GM19455 (cell line): ENCODE results near the gene FIBCD1.
"Not testable (repeated sequence)": the region's sequence is repeated elsewhere in the genome, so short reads cannot be mapped to it uniquely, and the experiment has no call there.

Source experiments
- ATAC-seq: cut with Tn5 transposase; IDR thresholded peaks from one replicate; pipeline ENCODE4 v1.9.1; 2021; ENCODE audit not compliant: unreplicated experiment

The FIBCD1 gene

GRCh38 chr9:130973686-130974281 is 34.7 kb upstream of the FIBCD1 start:
- ATAC-seq: no peak

DNA sequence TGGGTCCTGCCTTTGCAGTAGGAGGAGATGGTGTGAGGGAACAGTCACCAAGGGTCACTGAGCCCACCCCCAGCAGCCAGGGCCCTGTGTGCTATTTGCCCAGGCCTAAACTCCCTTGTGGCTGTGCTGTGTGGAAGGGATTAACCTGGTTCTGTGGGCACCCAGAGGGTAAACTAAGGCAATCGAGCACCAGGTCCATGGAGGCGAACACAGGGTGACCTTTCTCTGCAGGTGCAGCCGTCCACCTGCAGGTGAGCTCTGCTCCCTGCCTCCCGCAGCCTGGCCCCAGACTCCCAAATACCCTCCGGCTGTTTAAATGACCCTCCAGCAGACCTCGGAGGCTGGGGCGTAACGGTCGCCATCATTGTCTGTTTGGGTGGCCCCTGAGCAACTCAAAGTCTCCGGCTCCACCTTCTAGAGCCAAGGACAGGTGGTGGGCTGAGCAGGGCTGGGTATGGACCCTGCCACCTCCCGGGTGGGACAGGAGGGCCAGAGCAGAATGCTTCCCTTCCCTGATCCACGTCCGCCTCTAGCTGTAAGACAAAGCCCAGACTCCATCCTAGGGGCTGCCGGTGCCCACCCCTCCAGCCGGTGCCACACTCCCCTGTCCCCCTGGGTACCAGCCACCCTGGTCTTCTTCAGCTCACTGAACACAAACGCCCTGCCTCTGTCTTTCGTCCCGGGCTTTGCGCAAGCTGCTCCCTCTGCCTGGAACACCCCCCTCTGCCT is 34.1 kb upstream of the FIBCD1 start:
- ATAC-seq: no peak

DNA sequence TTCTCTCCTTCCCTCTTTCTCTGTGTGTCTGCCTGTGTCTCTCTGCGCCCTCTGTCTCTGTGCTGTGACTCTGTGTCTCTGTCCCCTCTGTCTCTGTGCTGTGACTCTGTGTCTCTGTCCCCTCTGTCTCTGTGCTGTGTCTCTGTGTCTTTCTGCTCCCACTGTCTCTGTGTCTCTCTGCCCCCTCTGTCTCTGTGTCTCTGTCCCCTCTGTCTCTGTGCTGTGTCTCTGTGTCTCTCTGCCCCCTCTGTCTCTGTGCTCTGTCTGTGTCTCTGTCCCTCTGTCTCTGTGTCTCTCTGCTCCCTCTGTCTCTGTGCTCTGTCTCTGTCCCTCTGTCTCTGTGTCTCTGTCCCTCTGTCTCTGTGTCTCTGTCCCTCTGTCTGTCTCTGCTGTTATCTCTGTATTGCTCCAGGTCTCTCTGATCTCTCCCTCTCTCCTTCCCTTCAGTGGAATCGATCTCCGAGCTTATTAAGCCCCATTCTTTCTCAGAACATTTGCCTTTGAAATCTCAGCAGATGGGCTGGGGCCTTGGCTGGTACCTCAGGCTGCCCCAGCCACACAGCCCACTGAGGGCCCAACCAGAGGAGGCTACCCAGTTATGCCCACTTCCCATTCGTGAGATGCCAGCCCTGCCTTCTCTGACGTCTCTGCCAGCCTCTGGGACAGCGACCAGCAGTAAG is 33.4 kb upstream of the FIBCD1 start:
- ATAC-seq: no peak

- ATAC-seq: no peak
Observed at GRCh38 chr9:130971294-130971849, 32.3 kb upstream of the FIBCD1 start.

DNA sequence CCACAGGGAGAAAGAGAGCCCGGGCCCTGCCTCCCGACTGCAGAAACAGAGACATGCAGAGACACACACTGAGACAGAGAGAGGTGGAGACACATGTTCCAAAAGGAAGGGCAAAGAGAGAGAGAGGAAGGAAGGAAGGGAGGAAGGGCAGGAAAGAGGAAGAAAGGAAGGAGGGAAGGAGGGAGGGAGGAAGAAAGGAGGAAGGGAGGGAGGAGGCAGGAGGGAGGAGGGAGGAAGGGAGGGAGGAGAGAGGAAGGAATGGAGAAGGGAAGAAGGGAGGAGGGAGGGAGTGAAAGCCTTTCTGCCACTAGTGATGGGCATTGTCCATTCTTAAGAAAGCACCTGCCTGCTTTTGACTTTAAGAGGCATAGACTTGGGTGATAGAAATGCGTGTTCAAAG is 31.8 kb upstream of the FIBCD1 start:
- ATAC-seq: no peak

GRCh38 chr9:130970052-130970451 is 31.0 kb upstream of the FIBCD1 start:
- no peak for ATAC-seq

GRCh38 chr9:130965680-130966079 is 26.6 kb upstream of the FIBCD1 start:
- no peak for ATAC-seq

GRCh38 chr9:130963916-130964315 is 24.9 kb upstream of the FIBCD1 start:
- ATAC-seq: no peak

- no peak for ATAC-seq
Observed at GRCh38 chr9:130963337-130963908, 24.4 kb upstream of the FIBCD1 start.

DNA sequence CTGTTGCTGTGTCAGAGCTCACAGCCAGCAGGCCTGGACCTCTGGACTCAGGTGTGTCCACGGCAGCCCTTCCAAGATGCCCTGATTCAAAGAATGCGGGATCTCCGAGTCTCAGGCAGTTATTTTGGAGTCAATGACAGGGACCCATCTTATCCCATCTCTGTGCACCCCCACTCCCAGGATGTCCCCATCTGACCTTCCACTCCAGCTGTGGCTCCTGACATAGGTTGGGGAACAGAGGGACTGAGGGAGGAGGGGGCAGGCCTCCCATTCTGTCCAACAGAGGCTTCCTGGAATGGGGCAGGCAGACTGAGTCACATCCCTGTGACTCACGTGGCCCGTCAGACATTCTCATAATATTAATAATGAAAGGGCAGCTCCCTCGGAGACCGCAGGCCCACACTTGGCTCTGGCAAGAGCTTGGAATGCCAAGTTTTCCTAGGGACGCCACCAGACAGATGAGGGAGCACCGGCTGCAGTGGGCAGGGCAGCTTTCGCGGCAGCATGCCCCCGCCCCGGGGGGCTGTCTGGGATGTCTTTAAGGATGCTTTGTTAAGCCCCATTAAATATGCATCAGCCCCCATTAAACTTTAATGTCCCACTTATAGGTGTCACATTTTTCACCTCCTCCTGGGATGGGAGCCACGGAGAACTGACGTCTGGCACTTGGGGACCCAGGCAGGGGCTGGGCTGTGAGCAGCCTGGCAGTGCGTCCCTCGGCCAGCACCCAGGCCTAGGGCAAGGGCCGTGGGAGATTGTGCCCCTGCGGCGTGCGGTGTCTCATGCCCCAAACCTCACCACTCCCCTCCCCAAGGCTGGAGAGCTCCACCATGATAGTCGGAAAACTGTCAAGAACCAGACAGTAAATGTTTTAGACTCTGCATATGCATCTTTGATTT is 23.6 kb upstream of the FIBCD1 start:
- ATAC-seq: no peak

GRCh38 chr9:130961511-130962300 is 22.7 kb upstream of the FIBCD1 start:
- no peak for ATAC-seq

- ATAC-seq: no peak
Observed at GRCh38 chr9:130960522-130961378, 21.7 kb upstream of the FIBCD1 start.

- ATAC-seq: no peak
Observed at GRCh38 chr9:130959809-130960334, 20.8 kb upstream of the FIBCD1 start.

- ATAC-seq: not testable (repeated sequence)
Observed at GRCh38 chr9:130958564-130958963, 19.5 kb upstream of the FIBCD1 start.

GRCh38 chr9:130957451-130958203 is 18.6 kb upstream of the FIBCD1 start:
- no peak for ATAC-seq

DNA sequence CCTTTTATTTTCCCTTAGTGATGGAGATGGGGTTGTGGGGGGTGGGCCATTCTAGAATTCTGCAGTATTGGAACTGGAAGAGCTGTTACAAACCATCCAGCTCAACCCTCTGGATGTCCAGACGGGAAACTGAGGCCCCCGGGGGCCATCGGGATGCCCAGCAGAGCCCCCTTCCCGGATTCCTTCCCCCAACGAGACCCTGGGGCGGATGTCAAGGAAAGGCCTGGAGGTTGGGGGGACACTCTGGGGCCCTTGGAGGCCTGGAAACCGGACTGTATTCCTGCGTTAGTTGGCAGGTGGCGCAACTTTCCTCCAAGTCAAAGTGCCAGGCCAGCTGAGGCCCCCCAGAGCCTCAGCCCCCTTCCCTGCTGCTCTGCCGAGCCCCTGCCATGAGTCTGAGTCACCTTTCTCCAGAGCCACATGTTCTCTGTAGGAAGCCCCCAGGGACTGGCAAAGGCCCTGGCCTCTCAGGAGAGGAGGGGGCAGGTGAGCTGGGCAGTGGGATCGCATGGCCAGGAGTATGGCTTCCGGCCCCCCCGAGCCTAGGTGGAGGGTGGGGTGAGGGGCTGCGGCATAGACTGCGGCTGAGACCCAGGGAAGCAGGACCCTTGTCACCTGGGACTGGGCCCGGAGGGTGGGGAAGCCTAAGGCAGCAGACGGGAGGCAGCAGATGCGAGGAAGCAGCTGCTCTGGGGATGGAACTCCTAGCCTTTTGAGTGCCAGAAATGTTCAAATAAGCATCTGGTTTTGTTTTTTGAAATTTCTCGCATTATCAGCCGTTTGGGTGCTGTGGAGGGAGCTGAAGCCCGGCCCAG is 17.8 kb upstream of the FIBCD1 start:
- no peak for ATAC-seq
